Cardiac septum (tissue), 1 donor: ENCODE data around the gene GNB3. TPM values are rescaled to one million over a fixed set of nuclear protein-coding genes. Genes with fewer than 3 reads are reported as not detected.

Experiments
- DNase-seq: peaks from one replicate; pipeline ENCODE4 v3.0.0-alpha.2; 2020; ENCODE audit warnings: low spot score
- intact Hi-C: fragments of 100-400 bp; cut with DNase I; formaldehyde crosslinking; loops from one replicate; pipeline ENCODE4 v1.14.0; 2022
- total RNA-seq: library from RNA; stranded (reverse); fragmentation: NEBNext Ultra II Directional; extraction: Animal tissue kit (Norgen Biotek cat#: 25700); gene quantifications from one replicate; pipeline ENCODE4 v1.2.1, GENCODE V29; 2021
- donor health status: DM: no; HTN: no; CAD: no.

Gene GNB3
- total RNA-seq, 1 donor from 2014 or later, result 9.7 TPM

DNA sequence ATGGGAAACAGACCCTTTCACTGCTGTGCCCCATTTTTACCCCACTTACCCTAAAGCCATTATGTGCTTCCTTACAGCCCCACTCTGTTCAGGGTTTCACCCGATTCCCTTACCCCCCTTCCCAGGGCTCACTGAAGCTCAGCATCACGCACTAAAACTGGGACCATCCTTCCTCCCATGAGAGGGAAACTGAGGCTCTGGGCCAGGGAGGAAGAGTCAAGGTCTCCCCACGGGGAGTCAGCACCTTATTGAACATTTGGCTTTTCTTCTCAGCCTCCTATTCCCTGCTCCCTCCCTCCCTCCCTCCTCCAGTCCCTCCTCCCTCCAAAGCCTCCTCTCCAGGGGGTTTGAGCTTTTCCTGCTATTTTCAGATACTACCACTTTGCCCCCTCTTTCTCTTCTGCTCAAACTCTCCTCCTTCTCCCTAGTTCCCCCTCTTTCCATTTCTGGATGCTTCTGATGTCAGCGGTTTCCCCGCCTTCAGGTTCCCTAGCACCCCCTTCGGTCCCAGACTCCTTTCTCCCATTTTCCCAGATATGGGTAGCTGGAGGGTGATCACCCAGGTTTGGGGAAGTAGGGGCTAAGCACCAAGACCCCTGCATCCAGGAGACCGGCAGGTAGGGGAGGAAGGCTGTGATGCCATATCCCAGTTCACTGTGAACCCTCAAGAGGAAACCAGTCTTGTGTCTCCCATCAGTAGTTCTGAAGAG is 18.1 kb upstream of the GNB3 start:
- intact Hi-C loops, result no loop called here
- DNase-seq, result no peak

DNA sequence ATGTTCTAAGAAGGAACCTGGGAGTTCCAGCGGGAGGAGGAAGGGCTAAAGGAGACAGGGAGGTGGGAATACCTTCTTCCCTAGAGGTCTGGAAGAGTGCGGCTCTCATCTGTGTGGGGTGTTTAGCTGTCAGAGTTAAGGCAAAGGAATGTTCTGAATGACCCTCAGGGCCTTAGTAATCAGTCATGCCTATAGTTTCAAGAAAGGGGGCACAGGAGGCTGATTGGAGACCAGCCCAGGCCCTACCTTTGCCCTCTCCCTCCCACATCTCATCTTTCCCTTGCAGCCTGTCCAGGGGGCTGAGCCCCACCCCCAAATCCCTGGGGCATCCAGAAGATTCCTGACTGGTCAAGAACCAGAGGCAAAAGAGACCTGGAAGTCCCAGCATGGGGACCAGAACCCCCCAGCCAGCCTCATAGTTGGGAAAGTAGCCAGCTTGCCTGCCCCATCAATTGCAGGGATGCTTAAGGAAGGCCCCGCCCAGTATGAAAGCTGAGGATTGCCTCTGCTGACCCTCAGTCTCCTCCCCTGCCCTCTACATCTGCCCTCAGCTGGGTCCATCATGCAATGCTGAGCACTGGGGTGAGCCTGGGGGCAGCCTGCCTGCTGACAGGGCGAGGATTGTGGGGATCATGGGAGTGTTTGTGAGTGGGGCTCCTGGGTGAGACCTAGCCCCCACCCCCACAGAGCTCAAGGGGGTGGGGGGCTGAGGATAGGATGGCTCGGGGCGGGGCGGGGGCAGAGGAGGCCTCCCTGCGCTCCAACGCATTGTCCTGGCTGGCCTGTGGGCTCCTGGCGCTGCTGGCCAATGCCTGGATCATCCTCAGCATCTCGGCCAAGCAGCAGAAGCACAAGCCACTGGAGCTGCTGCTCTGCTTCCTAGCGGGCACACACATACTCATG is 17.3 kb upstream of the GNB3 start:
- intact Hi-C loops, result no loop called here
- DNase-seq, result no peak

DNA sequence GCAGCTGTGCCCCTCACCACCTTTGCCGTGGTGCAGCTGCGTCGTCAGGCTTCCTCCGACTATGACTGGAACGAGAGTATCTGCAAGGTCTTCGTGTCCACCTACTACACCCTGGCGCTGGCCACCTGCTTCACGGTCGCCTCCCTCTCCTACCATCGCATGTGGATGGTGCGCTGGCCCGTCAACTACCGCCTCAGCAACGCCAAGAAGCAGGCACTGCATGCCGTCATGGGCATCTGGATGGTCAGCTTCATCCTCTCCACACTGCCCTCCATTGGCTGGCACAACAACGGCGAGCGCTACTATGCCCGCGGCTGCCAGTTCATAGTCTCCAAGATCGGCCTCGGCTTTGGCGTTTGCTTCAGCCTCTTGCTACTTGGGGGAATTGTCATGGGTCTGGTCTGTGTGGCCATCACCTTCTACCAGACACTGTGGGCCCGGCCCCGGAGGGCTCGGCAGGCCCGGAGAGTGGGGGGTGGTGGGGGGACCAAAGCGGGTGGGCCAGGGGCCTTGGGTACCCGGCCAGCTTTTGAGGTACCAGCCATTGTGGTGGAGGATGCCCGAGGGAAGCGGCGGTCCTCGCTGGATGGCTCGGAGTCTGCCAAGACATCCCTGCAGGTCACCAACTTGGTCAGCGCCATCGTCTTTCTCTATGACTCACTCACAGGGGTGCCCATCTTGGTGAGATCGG is 16.5 kb upstream of the GNB3 start:
- intact Hi-C loops, result no loop called here
- DNase-seq, result no peak

DNA sequence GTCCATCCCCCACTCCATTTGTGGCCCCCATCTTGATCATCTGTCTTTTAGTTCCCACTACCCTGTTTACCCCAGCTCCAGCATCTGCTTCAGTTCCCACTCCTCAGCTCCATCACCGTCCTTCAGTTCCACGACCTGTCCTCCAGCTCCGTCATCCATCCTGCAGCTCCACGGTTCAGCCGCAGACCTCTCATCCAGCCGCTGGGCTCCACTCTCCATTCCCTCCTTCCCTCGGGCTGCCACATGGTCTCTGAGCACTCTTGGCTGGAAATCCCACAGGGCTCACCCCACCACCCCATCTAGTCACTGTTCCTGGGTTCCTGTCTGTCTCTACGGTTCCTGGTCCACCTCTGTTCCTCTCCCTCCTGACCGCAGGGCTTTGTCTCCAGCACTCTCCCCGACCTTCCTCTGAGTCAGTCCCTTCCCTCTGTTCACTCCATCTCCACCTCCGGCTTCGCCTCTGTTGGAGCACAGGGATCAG is 15.8 kb upstream of the GNB3 start:
- intact Hi-C loops, result loop anchor here (5.0 kb wide), 3 partner anchors 58 to 213 kb away; partner anchors contain the start of genes MLF2 and PTMS
- no peak for DNase-seq

DNA sequence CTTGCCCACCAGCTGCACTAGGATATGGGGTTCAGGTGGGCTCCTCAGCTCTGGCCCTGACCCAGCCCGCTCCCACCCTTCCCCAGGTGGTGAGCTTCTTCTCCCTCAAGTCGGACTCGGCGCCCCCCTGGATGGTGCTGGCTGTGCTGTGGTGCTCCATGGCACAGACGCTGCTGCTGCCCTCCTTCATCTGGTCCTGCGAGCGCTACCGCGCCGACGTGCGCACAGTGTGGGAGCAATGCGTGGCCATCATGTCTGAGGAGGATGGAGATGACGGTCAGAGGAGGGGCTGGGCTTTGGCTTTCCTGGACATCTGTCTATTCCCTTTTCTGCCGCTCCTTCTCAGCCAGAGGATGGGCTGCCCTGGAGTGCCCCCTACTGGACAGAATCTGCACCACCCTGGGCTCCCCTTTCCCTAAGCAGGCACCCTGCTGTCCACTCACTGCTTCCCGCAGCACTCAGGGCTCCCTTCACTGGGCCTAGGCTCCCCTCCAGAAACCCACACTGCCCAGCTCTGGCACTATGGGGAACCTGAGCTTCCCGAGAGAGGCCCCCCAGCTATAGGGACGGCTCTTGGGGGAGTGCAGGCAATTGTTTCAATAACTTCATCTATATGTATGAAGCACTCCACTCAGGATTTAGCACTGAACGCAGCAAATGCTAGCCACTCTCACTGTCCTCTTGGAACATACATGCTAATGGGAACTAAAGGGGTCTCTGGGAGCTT is 15.2 kb upstream of the GNB3 start:
- DNase-seq, result peak; percentile 93
- intact Hi-C loops, result loop anchor here (5.0 kb wide), 3 partner anchors 58 to 213 kb away; partner anchors contain the start of genes MLF2 and PTMS

DNA sequence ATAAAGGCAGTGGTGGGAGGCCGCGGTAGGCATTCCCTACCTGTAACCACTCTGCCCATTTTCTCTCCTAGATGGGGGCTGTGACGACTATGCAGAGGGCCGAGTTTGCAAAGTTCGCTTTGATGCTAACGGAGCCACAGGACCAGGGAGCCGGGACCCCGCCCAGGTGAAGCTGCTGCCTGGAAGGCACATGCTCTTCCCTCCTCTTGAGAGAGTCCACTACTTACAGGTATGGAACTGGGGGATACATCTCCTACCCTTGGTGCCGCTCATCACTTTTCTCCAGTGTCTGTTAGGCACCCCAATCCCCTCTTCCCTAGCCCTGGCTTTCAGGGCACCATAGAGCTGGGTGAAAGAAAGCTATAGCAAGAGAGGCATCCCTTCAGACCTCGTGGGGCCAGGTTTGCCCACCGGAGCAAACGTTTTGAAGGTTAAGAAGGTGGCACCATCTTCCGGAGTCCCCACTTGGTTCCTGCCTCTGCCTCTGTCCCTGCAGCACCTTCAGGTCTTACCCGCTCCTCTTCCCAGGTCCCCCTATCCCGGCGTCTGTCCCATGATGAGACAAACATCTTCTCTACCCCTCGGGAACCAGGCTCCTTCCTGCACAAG is 14.5 kb upstream of the GNB3 start:
- DNase-seq, result no peak
- intact Hi-C loops, result loop anchor here (5.0 kb wide), 3 partner anchors 59 to 214 kb away; partner anchors contain the start of genes MLF2 and PTMS

DNA sequence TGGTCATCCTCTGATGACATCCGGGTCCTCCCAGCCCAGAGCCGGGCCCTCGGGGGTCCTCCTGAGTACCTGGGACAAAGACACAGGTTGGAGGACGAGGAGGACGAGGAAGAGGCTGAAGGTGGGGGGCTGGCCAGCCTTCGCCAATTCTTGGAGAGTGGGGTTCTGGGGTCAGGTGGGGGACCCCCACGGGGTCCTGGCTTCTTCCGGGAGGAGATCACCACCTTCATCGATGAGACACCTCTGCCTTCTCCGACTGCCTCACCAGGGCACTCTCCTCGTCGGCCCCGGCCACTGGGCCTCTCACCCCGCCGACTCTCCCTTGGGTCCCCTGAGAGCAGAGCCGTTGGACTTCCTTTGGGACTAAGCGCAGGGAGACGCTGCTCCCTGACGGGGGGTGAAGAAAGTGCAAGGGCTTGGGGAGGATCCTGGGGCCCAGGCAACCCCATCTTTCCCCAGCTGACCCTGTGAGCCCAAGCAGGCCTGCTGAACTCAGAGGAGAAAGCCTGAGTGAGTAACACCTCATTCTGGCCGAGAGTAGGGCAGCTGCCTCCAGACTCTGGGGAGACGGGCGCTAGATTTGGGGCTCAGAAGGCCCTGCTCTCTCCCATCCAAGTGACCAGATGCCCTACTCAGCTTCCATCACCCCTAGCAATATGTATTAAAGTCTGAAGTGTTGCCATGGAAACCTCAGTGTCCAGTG is 13.8 kb upstream of the GNB3 start:
- no peak for DNase-seq
- intact Hi-C loops, result loop anchor here (5.0 kb wide), 3 partner anchors 60 to 215 kb away; partner anchors contain the start of genes MLF2 and PTMS

DNA sequence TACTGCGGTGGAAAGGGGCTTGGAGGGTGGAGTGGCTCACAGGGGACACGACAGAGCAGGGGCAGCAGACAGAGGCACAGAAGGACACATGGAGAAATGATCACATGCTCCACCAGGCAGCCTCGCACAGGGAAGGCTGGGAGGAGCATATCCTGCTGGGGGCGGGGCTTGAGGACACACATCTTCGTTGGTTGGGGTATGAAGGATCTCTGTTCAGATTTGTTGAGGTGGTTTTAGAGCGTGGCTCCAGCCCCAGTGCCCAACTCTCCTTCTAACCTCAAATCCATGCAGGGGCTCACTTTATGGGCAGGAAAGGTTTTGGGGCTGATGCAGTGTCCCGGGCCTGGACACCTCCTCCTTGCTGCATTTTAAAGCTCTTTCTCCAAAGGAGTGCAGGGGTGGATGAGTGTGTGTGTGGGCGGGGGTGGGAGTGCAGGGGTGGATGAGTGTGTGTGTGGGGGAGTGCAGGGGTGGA is 13.3 kb upstream of the GNB3 start:
- DNase-seq, result peak; percentile 90
- intact Hi-C loops, result loop anchor here (5.0 kb wide), 3 partner anchors 60 to 215 kb away; partner anchors contain the start of genes MLF2 and PTMS

DNA sequence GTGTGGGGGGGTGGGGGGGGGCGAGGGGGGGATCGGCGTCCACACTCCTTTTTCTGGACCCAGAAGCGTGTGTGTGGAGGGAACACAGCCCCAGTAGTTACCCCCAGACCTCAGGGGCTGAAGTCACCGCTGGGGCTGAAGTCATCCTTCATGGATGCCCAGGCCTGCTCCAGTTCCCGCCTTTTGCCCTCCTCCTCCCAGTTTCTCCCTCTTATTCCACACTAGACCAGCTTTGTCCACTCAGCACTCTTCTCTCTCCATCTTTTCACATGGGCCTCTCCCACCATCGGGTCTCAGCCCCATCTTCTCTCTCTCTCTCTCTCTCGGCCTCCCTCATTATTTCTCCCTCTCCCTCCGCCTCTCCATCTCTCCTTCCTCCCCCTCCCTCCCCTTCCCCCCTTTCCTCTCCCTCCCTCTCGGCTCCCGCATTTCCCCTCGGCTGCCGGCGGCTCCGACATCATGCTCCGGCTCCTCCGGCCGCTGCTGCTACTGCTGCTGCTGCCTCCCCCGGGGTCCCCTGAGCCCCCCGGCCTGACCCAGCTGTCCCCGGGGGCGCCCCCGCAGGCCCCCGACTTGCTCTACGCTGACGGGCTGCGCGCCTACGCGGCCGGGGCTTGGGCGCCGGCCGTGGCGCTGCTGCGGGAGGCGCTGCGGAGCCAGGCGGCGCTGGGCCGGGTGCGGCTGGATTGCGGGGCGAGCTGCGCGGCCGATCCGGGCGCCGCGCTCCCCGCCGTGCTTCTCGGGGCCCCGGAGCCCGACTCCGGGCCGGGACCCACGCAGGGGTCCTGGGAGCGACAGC is 12.5 kb upstream of the GNB3 start, which contains the start of gene P3H3:
TSS of gene P3H3 (plus strand) at position 426 of the 799 bp plus-strand sequence. CDS start at position 460, 34 bp downstream.
- no peak for DNase-seq
- intact Hi-C loops, result loop anchor here (5.0 kb wide), 3 partner anchors 61 to 216 kb away; partner anchors contain the start of genes MLF2 and PTMS

DNA sequence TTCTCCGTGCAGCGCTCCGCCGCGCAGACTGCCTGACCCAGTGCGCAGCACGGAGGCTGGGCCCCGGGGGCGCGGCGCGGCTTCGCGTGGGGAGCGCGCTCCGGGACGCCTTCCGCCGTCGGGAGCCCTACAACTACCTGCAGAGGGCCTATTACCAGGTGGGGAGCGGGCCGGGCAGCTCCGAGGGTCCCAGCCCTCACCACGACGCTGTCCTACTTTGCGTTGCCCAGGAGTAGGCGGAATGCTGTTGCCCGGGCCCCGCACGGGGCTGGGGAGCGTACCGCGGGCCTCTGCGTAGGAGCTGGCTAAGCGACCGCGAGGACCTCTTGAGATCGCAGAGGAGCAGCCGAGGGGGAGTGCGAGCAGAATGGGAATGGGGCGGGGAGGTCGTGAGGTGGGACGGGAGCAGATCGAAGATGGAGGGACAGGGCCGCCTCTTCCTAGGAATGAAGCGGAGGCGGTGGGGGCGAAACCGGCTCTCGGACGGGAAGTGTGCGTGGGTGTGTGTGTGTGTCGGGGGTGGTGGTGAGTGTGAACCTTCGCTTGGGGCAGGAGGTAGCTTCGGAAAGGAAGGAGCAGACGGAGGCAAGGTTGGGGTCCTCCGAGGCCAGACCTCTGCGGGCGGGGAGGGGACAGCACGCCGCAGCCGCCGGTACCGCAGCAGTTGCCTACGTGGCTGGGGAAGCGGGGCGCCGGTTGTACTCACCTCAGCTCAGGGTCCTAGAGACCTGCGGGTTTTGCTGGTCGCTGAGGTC is 11.8 kb upstream of the GNB3 start:
- no peak for DNase-seq
- intact Hi-C loops, result loop anchor here (5.0 kb wide), 3 partner anchors 62 to 217 kb away; partner anchors contain the start of genes MLF2 and PTMS

DNA sequence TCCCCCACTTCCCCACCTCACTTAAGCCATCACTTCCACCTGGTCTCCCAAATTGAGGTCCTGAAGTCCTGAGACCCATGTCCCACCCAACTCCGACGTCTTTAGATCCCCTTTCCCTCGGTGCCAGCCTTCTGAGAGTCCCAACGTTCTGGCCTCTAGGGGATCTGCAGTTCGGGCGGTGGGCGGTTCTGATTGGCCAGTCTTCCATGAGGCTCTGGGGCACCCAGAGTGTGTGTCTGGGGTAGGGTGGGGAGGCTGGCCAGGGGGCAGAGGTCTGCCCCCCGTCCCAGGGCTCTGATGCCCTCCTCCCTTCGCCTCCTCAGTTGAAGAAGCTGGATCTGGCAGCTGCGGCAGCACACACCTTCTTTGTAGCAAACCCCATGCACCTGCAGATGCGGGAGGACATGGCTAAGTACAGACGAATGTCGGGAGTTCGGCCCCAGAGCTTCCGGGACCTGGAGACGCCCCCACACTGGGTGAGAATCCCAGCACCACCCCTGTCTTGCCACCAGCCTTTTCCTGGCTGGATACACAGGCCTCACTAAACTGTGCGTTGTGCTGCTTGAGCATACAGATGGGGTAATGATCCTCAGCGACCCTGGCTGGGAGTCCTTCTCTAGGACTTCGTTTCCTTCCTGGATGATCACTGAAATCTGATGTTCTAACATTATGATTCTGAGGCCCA is 11.0 kb upstream of the GNB3 start:
- intact Hi-C loops, result loop anchor here (5.0 kb wide), 3 partner anchors 62 to 217 kb away; partner anchors contain the start of genes MLF2 and PTMS
- no peak for DNase-seq

DNA sequence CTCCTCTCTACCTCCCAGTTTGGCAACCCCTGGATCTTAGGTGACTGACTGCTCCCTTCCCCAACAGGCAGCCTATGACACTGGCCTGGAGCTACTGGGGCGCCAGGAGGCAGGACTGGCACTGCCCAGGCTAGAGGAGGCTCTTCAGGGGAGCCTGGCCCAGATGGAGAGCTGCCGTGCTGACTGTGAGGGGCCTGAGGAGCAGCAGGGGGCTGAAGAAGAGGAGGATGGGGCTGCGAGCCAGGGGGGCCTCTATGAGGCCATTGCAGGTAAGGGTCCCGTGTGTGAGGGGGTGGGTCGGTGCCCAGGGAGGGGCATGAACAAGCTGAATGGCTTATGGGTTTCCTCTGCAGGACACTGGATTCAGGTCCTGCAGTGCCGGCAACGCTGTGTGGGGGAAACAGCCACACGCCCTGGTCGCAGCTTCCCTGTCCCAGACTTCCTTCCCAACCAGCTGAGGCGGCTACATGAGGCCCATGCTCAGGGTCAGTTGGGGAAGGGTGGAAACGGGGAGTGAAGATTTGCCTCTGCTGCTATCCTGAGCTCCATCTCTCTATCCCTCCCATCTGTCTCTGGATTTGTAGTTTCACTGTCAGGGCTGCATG is 10.3 kb upstream of the GNB3 start:
- no peak for DNase-seq
- intact Hi-C loops, result no loop called here

DNA sequence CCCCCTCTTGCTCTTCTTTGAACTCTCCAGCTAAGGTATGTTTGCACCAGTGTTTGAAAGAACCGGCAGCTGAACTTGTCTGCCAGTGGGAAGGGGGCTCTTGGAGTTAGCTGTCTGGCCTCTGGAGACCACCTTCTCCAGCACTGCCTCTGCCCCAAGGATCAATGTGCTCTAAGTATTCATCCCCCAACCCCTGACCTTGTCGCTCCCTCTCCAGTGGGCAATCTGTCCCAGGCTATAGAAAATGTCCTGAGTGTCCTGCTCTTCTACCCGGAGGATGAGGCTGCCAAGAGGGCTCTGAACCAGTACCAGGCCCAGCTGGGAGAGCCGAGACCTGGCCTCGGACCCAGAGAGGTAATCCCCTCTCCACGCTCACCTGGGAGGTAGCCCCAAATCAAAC is 9.7 kb upstream of the GNB3 start:
- intact Hi-C loops, result no loop called here
- DNase-seq, result no peak

DNA sequence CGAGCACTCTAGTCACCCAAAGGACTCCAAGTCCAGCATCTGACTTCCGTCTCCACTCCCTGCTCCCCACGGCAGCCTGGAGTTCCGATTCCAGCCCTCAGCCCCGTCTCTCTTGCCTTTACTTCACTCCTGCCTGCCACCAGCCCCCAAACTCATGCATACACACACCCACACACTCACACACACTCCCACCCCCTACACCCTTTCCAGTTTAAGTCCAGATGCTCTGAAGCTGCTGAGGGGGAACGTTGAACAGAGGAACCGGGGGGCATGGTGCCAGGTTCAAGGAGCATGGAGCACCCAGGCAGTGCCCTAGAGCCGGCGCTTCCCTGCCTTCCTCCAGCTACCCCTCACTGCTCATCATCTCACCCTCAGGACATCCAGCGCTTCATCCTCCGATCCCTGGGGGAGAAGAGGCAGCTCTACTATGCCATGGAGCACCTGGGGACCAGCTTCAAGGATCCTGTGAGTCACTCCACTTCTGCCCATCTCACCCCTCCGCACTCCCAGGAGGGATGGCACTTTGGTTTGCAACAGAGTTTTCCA is 9.2 kb upstream of the GNB3 start:
- no peak for DNase-seq
- intact Hi-C loops, result no loop called here

DNA sequence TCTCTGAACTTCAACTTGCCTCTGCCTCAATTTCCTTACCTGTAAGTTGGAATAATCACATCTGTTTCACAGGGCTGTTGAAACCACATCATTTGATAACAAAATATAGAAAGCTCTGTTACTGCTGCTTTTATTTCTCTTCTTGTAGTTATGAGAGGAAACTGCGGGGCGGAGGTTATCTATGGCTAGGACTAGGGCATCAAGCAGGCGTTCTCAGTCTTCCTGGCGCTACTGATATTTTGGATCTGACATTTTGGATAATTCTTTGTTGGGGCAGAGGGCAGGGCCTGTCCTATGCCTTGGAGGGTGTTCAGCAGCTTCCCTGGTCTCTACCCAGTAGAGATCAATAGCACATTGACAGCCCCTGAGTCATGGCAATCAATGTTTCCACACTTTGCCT is 8.6 kb upstream of the GNB3 start:
- intact Hi-C loops, result no loop called here
- no peak for DNase-seq
